ENCODE data around the gene LTB.

Gene LTB

DNA sequence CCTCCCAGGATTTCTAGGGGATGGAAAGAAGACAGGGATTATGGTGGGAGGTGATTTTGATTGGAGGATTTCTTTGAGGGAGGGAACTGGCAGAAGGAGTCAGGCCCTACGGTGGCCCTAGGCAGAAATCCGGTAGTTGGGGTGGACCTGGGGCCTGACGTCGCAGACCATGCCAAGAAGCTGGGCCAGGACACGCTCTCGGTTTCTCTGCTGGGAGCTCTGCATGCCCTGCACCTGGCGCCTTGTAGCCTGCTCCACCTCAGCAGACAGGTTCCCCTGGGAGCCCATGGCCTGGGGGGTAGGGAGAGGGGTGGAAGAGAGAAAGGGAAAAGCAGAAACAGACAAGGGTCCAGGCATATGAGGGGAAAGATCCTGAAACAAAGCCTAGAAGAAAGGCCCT, 36.9 kb downstream of the LTB start:
- Histone ChIP-seq H3K4me3 (ENCODE audit: low read length) (peak overlapping the region; percentile 59), H3K27me3 (ENCODE audit: insufficient read depth, low read length) (no peaks in the 10 kb centered on the region), H2AFZ (ENCODE audit: low read depth, low read length) (no peak overlapping the region), H3K9me3 (ENCODE audit: low read length) (no peaks in the 10 kb centered on the region), H3K4me1 (ENCODE audit: insufficient read depth, low read length) (peaks cover 30% of the 10 kb centered on the region), H3K36me3 (ENCODE audit: insufficient read depth, low read length) (peaks cover 26% of the 10 kb centered on the region)

- Histone ChIP-seq H3K9me3 (ENCODE audit: low read length) (no peaks in the 10 kb centered on the region), H3K4me3 (ENCODE audit: low read length) (no peak overlapping the region), H2AFZ (ENCODE audit: low read depth, low read length) (no peak overlapping the region), H3K27me3 (ENCODE audit: insufficient read depth, low read length) (no peaks in the 10 kb centered on the region), H3K4me1 (ENCODE audit: insufficient read depth, low read length) (peaks cover 36% of the 10 kb centered on the region), H3K36me3 (ENCODE audit: insufficient read depth, low read length) (peaks cover 31% of the 10 kb centered on the region)
Measured at GRCh38 chr6:31544676-31545075, 37.5 kb downstream of the LTB start.

DNA sequence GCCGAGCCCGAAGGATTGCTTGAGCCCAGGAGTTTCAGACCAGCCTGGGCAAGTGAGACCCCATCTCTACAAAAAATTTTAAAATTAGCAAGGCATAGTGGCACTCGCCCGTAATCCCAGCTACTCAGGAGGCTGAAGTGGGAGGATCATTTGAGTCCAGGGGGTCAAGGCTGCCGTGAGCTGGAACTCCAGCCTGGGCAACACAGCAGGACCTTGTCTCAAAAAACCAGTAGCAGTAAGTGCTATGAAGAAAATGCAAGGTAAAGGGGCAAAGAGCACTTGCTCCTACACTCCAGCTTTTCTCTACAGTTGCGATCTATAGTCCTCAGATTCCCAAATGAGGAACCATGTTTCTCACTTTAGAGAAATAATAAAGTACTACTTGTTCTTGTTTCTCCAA, 38.6 kb downstream of the LTB start:
- peaks cover 47% of the 10 kb centered on the region for H3K4me1 ChIP-seq (ENCODE audit: insufficient read depth, low read length)
- H3K27me3 ChIP-seq (ENCODE audit: insufficient read depth, low read length) = no peaks in the 10 kb centered on the region
- peaks cover 31% of the 10 kb centered on the region for H3K36me3 ChIP-seq (ENCODE audit: insufficient read depth, low read length)
- H3K9me3 ChIP-seq (ENCODE audit: low read length) = no peaks in the 10 kb centered on the region
- H2AFZ ChIP-seq (ENCODE audit: low read depth, low read length) = no peak overlapping the region
- no peak overlapping the region for H3K4me3 ChIP-seq (ENCODE audit: low read length)

DNA sequence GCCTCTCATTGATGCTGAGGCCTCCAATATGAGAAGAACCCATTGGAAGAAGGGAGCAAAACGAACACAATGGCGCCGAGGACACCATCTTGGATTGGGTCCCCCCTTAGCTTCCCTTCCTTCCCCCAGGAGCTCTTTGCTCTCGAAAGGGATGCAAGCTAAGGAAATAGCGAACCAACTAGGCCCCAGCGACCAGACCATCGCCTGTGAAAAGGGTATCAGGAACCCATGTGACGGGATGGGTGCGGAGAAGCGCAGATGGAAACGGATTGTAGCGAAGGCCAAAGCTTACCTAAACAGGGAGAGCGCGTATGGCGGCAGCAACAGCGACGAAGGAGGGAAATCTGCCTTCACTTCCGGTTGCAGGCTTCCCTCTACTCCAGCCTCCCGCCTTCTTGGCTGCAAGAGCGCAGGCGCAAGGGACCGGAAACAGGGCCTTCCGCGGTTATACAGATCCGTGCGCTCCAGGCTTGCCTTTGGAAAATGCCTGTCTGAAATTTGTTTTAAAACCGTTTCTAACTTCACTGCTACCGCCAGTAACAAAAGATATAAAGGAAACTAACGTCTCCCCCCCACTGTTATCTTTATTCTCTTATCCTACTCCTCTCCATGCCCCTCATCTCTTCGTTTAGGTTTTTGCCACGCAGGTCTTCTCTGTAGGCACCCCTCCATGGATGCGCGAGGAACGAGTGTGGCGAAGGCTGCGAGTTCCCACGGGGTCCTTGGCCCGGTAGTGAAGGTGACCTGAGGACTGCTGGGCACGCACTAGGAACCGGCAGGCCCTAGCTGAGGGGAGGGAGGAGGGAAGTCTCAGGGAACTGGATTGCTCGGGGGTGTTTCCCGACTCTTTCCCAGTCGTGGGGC, 40.3 kb downstream of the LTB start, which contains the start of gene DDX39B:
DDX39B (minus strand) TSS at position 346 of the 864 bp plus-strand sequence. CDS start 1,471 bp downstream, outside the sequence.
- H3K36me3 ChIP-seq (ENCODE audit: insufficient read depth, low read length) = peaks cover 38% of the 10 kb centered on the region
- H3K27me3 ChIP-seq (ENCODE audit: insufficient read depth, low read length) = no peaks in the 10 kb centered on the region
- peak within 1 kb of the TSS; percentile 20 for H2AFZ ChIP-seq (ENCODE audit: low read depth, low read length)
- no peaks in the 10 kb centered on the region for H3K9me3 ChIP-seq (ENCODE audit: low read length)
- H3K4me1 ChIP-seq (ENCODE audit: insufficient read depth, low read length) = peaks cover 42% of the 10 kb centered on the region
- H3K4me3 ChIP-seq (ENCODE audit: low read length) = peak within 1 kb of the TSS; percentile 95

DNA sequence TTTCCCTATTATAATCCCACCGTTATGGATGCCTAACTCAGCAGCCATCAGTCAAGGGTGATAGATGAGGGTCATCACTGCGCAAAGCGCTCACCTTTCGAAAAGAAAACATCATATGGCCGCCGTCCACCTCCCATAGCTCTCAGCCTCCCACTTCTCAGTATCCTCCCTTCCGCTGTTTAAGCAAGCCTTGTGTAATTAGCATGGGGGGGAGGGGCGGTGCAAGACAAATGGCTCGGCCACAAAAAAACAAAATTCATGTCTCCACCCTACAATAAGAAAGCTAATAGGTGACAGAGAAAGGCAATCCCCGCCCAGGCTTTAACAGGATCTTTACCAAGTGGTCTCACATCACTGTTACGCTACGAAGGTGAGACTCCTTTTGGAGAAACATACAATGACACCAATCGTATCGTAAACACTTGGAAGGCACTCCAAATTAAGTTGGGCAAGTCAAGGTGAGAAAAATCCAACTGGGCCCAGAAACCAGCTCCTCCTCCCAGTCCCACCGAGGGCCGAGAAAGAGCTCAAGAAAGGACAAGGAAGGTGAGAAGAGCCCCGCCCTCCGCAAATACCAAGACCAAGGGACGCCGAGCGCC, 41.1 kb downstream of the LTB start:
- Histone ChIP-seq H2AFZ (ENCODE audit: low read depth, low read length) (no peak overlapping the region), H3K4me1 (ENCODE audit: insufficient read depth, low read length) (peaks cover 41% of the 10 kb centered on the region), H3K4me3 (ENCODE audit: low read length) (peak overlapping the region; percentile 95), H3K27me3 (ENCODE audit: insufficient read depth, low read length) (no peaks in the 10 kb centered on the region), H3K9me3 (ENCODE audit: low read length) (no peaks in the 10 kb centered on the region), H3K36me3 (ENCODE audit: insufficient read depth, low read length) (peaks cover 45% of the 10 kb centered on the region)

DNA sequence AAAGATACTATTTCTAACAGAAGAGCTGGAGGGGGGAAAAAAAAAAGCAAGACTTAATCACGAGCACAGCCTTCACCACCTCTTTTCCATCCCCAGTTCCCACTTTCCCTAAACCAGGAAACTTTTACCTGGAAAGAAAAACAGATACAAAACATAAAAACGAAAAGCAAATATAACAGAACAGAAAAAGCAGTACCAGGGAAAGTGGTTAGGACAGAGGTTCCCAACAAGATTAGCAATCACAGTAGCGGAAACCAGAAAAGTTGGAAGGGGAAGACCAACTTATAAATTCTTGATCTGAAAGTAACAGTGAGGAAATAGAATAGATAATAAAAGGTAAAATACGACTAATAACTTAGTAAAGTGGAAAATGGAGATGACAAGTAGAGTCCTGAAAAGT, 41.6 kb downstream of the LTB start:
- H3K36me3 ChIP-seq (ENCODE audit: insufficient read depth, low read length) = peaks cover 50% of the 10 kb centered on the region
- no peaks in the 10 kb centered on the region for H3K27me3 ChIP-seq (ENCODE audit: insufficient read depth, low read length)

DNA sequence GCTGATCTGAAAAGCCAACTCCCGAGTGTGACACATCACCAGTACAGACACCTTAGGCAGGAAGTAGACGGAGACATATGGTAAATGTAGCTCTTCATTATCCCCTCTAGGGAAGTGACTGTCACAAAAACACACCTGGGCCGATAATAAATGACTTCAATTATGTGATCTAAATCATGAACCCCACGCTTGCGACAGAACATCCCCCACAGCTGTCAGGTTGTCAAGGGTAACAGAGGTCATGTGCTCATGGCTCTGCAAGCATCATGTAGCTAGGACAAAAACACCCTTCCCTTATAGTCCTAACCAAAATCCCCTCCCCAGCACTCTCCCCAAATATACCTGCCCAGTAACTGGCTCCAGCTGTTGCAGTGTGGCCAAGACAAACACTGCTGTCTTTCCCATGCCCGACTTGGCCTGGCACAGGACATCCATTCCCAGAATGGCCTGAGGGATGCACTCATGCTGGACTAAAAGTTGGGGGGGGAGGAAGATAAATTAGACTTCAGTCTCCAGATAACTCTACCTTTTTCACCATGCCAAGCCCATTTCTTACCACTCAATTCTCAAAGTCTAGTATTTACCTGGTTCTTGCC, 43.3 kb downstream of the LTB start:
- no peaks in the 10 kb centered on the region for H3K27me3 ChIP-seq (ENCODE audit: insufficient read depth, low read length)
- peak overlapping the region; percentile 95 for H3K4me3 ChIP-seq (ENCODE audit: low read length)
- H3K36me3 ChIP-seq (ENCODE audit: insufficient read depth, low read length) = peaks cover 68% of the 10 kb centered on the region
- H3K4me1 ChIP-seq (ENCODE audit: insufficient read depth, low read length) = peaks cover 29% of the 10 kb centered on the region
- H2AFZ ChIP-seq (ENCODE audit: low read depth, low read length) = no peak overlapping the region
- H3K9me3 ChIP-seq (ENCODE audit: low read length) = no peaks in the 10 kb centered on the region

More for the DNA sequence above, 41.6 kb downstream of the LTB start:
- H3K4me3 ChIP-seq (ENCODE audit: low read length) = peak overlapping the region; percentile 95
- peaks cover 36% of the 10 kb centered on the region for H3K4me1 ChIP-seq (ENCODE audit: insufficient read depth, low read length)
- no peak overlapping the region for H2AFZ ChIP-seq (ENCODE audit: low read depth, low read length)
- H3K9me3 ChIP-seq (ENCODE audit: low read length) = no peaks in the 10 kb centered on the region

- Histone ChIP-seq H3K9me3 (ENCODE audit: low read length) (no peaks in the 10 kb centered on the region), H3K4me1 (ENCODE audit: insufficient read depth, low read length) (peaks cover 23% of the 10 kb centered on the region), H3K27me3 (ENCODE audit: insufficient read depth, low read length) (no peaks in the 10 kb centered on the region), H3K36me3 (ENCODE audit: insufficient read depth, low read length) (peaks cover 95% of the 10 kb centered on the region), H2AFZ (ENCODE audit: low read depth, low read length) (no peak overlapping the region), H3K4me3 (ENCODE audit: low read length) (no peak overlapping the region)
Measured at GRCh38 chr6:31535538-31536324, 46.5 kb downstream of the LTB start.

DNA sequence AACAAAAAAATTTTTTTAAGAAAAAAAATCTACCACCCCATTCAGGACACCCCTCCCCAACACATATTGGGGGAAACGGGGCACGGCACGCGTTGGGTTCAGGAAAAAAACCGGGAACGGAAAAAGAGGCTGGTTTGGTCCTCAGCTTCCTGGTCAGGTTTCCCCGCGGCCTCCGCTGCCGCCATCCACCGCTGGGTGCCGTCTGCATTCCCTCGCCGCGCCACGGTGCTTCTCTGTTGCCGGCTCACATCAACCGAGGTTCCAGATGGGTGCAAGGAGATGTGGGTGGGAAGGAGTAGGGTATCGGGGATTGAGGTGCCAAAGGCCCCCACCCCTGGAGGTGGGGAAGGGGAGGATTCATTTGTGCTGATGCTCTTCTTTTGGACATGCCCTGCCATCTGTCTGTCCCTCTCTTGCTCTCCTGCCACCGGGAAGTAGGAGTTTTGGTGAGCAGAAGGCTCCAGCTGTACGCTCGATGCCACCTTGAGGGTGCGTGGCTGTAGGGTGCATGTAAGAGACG, 47.6 kb downstream of the LTB start:
- Histone ChIP-seq H3K36me3 (ENCODE audit: insufficient read depth, low read length) (peaks cover 92% of the 10 kb centered on the region), H3K4me1 (ENCODE audit: insufficient read depth, low read length) (peaks cover 12% of the 10 kb centered on the region), H3K27me3 (ENCODE audit: insufficient read depth, low read length) (no peaks in the 10 kb centered on the region), H3K4me3 (ENCODE audit: low read length) (no peak overlapping the region), H2AFZ (ENCODE audit: low read depth, low read length) (no peak overlapping the region), H3K9me3 (ENCODE audit: low read length) (no peaks in the 10 kb centered on the region)

DNA sequence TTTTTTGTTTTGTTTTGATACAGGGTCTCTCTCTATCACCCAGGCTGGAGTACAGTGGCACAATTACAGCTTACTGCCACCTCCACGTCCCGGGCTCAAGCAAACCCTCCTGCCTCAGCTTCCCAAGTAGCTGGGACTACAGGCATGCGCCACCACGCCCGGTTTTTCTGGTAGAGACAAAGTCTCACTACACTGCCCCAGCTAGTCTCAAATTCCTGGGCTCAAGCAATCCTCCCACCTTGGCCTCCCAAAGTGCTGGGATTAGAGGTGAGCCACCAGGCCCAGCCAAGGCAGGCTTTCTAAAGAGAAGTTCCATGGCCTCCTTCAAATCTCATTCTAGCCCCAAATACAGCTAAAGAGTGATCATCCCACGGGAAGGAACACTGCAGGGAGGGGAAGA, 48.2 kb downstream of the LTB start:
- Histone ChIP-seq H2AFZ (ENCODE audit: low read depth, low read length) (no peak overlapping the region), H3K4me3 (ENCODE audit: low read length) (no peak overlapping the region), H3K9me3 (ENCODE audit: low read length) (no peaks in the 10 kb centered on the region), H3K4me1 (ENCODE audit: insufficient read depth, low read length) (peaks cover 6% of the 10 kb centered on the region), H3K36me3 (ENCODE audit: insufficient read depth, low read length) (peaks cover 87% of the 10 kb centered on the region), H3K27me3 (ENCODE audit: insufficient read depth, low read length) (no peaks in the 10 kb centered on the region)

DNA sequence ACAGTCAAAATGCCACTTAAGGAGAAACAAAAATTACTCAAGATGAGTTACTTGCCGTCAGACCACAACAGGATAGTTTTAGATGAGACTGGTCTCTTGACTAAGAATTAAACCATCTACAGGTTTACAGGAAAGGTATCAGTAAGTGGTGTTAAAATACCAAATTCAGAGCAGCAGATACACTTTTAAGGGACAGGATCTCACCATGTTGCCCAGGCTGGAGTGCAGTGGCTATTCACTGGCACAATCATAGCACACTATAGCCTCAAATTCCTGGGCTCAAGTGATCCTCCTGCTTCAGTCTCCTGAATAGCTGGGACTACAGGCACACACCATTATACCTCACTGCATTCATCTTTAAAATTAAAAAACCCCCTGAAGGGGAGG, 48.8 kb downstream of the LTB start:
- H2AFZ ChIP-seq (ENCODE audit: low read depth, low read length) = no peak overlapping the region
- peaks cover under 1% of the 10 kb centered on the region for H3K4me1 ChIP-seq (ENCODE audit: insufficient read depth, low read length)
- no peaks in the 10 kb centered on the region for H3K9me3 ChIP-seq (ENCODE audit: low read length)
- H3K27me3 ChIP-seq (ENCODE audit: insufficient read depth, low read length) = no peaks in the 10 kb centered on the region
- peaks cover 81% of the 10 kb centered on the region for H3K36me3 ChIP-seq (ENCODE audit: insufficient read depth, low read length)
- H3K4me3 ChIP-seq (ENCODE audit: low read length) = no peak overlapping the region

DNA sequence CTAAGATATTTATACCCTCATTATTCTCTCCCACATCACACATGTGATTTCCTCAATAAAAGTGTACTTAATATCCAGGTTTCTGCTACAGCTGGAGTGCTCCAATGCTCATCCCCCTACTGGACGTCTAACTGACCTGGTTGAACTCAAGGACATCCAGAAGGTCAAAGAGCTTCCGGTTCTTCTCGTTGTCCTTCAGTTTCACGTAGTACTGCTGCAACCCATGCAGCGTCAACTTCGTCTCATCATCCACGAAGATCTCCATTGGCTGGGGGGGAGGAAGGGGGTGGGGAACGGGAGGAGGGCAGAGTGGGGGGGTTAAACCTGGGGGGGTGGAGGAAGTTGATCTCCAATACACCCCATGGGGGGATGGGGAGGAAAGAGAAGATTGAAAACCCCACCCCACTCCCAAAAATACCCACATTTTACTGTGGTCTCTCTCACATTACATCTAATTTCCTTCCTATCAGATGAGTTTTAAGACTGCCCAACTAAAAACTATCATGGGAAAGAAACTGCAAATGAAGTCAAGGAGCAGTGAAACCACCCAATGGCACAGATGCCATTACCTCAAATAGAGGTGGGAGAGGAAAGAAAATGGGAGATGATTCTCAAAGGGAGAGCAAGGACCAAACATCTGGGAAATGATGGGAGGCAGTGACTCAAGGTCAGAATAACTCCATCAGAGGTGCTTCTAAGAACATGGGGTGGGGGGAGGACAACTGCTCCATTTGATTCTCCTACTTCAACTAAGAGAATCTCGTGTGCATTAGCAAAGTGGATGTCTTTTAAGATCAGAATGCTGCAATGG, 49.4 kb downstream of the LTB start:
- Histone ChIP-seq H3K36me3 (ENCODE audit: insufficient read depth, low read length) (peaks cover 76% of the 10 kb centered on the region), H3K9me3 (ENCODE audit: low read length) (no peaks in the 10 kb centered on the region), H3K27me3 (ENCODE audit: insufficient read depth, low read length) (no peaks in the 10 kb centered on the region), H3K4me3 (ENCODE audit: low read length) (no peak overlapping the region), H2AFZ (ENCODE audit: low read depth, low read length) (no peak overlapping the region), H3K4me1 (ENCODE audit: insufficient read depth, low read length) (no peaks in the 10 kb centered on the region)
